ENCODE results near the gene LRATD1.

DNA sequence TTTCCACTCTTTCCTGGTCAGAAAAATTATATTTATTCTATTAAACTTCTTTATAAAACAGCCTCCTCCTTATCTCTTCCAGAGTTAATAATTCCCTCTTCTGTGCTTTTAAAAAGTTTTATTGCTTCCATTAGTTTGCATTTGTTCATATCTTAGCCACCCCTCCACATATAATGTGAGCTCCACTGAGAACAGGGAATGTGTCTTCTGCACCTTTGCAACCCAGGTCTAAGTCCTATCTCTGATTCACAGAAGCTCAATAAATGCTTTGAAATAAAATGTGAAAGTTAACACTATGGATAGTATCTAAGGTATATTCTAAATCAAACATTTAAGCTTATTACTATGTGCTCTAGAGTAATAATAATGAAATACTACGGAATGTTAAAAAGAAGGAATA, 9.3 kb upstream of the LRATD1 start:
- no peak for TF ChIP-seq CTCF (IDR thresholded peaks at IDR 0.05 in 2 of 3, conservative IDR thresholded peaks at IDR 0.05 in 1 of 3; ENCODE audit: insufficient read depth in 2 of 3, low read depth in 1 of 3, low read length in 3 of 3)
- no peak for TF ChIP-seq CHCHD3 (CRISPR knock-in tag; IDR thresholded peaks at IDR 0.05)
- no peak for TF ChIP-seq ZNF780A (CRISPR knock-in tag; IDR thresholded peaks at IDR 0.05)
- no peak for TF ChIP-seq SMAD1 (IDR thresholded peaks at IDR 0.05; ENCODE audit: low read depth, low read length, partially characterized antibody)
- TF ChIP-seq SP1 (CRISPR knock-in tag; IDR thresholded peaks at IDR 0.05), result no peak
- TF ChIP-seq CHD4 (IDR thresholded peaks at IDR 0.05; ENCODE audit: insufficient read depth, insufficient replicate concordance, low read depth, low read length, poor library complexity, severe bottlenecking), result no peak
- TF ChIP-seq TFAP4 (CRISPR knock-in tag; IDR thresholded peaks at IDR 0.05; ENCODE audit: borderline replicate concordance), result no peak
- no peak for TF ChIP-seq HDAC2 (IDR thresholded peaks at IDR 0.05)

Data from K562 (cell line).